Astrocyte (in vitro differentiated cells and primary cell): Measurements from ENCODE around the gene VGLL3. TPM values are rescaled to one million over a fixed set of nuclear protein-coding genes. Genes with fewer than 3 reads are reported as not detected.
"Not testable (repeated sequence)": the region's sequence is repeated elsewhere in the genome, so short reads cannot be mapped to it uniquely, and the experiment has no call there.

ENCODE experiments used
- DNase-seq: peaks from one replicate; pipeline ENCODE4 v3.0.0-alpha.2; 2010; ENCODE audit warnings: low read depth
- FAIRE-seq: peaks from 2 replicates; lab custom pipeline; 2011; peaks lifted over from hg19 to GRCh38; lab: Jason Lieb, UNC
- H2AFZ ChIP-seq: 2 replicates; pipeline ENCODE4 v1.6.0; 2012; ENCODE audit warnings: low read depth, low read length, inconsistent platforms
- H3K27ac ChIP-seq: 2 replicates; pipeline ENCODE4 v1.5.1; 2011; ENCODE audit warnings: low read depth, low read length, inconsistent platforms
- H3K27me3 ChIP-seq: 2 replicates; pipeline ENCODE4 v1.6.0; 2011; ENCODE audit warnings: low read length, inconsistent platforms; ENCODE audit not compliant: insufficient read depth
- H3K36me3 ChIP-seq: 2 replicates; pipeline ENCODE4 v1.5.1; 2011; ENCODE audit warnings: low read length, inconsistent platforms; ENCODE audit not compliant: insufficient read depth
- H3K4me1 ChIP-seq: 2 replicates; pipeline ENCODE4 v1.5.1; 2011; ENCODE audit warnings: low read length, inconsistent platforms; ENCODE audit not compliant: insufficient read depth
- H3K4me2 ChIP-seq: 2 replicates; pipeline ENCODE4 v1.6.0; 2012; ENCODE audit warnings: low read length, inconsistent platforms
- H3K4me3 ChIP-seq: 2 replicates; pipeline ENCODE4 v1.5.1; 2011; ENCODE audit warnings: low read depth, mild to moderate bottlenecking, low read length, inconsistent platforms; ENCODE audit not compliant: insufficient read depth
- H3K79me2 ChIP-seq: 2 replicates; pipeline ENCODE4 v1.6.0; 2012; ENCODE audit warnings: mild to moderate bottlenecking, low read length, inconsistent platforms; ENCODE audit not compliant: insufficient read depth
- H3K9ac ChIP-seq: 2 replicates; pipeline ENCODE4 v1.6.0; 2012; ENCODE audit warnings: mild to moderate bottlenecking, low read length, inconsistent platforms
- H3K9me3 ChIP-seq: 2 replicates; pipeline ENCODE4 v1.5.1; 2012; ENCODE audit warnings: low read depth, mild to moderate bottlenecking, low read length, inconsistent platforms; ENCODE audit not compliant: insufficient read depth
- H4K20me1 ChIP-seq: 2 replicates; pipeline ENCODE4 v1.6.0; 2012; ENCODE audit warnings: low read length, inconsistent platforms; ENCODE audit not compliant: insufficient read depth
- H3K27ac Mint-ChIP-seq: one replicate; pipeline ENCODE4 v1.8.0; 2021; ENCODE audit warnings: mild to moderate bottlenecking, mixed read lengths; ENCODE audit not compliant: unreplicated experiment
- H3K27me3 Mint-ChIP-seq: one replicate; pipeline ENCODE4 v1.8.0; 2021; ENCODE audit warnings: low read depth, mixed read lengths; ENCODE audit not compliant: unreplicated experiment
- H3K36me3 Mint-ChIP-seq: one replicate; pipeline ENCODE4 v1.8.0; 2021; ENCODE audit warnings: low read depth, mixed read lengths; ENCODE audit not compliant: unreplicated experiment
- H3K4me1 Mint-ChIP-seq: one replicate; pipeline ENCODE4 v1.8.0; 2021; ENCODE audit warnings: low read depth, mixed read lengths; ENCODE audit not compliant: unreplicated experiment
- H3K4me3 Mint-ChIP-seq: one replicate; pipeline ENCODE4 v1.8.0; 2021; ENCODE audit warnings: mild to moderate bottlenecking, moderate library complexity, mixed read lengths; ENCODE audit not compliant: unreplicated experiment
- H3K9me3 Mint-ChIP-seq: one replicate; pipeline ENCODE4 v1.8.0; 2021; ENCODE audit warnings: mild to moderate bottlenecking, mixed read lengths; ENCODE audit not compliant: unreplicated experiment
- CTCF ChIP-seq: IDR thresholded peaks from 2 replicates; pipeline ENCODE4 v1.5.1; 2011; ENCODE audit warnings: low read depth, mild to moderate bottlenecking, inconsistent platforms, low read length, moderate library complexity; ENCODE audit not compliant: insufficient read depth
- EZH2 ChIP-seq: IDR thresholded peaks from 2 replicates; pipeline ENCODE4 v1.6.1; 2012; ENCODE audit warnings: mild to moderate bottlenecking, low read length, inconsistent platforms; ENCODE audit not compliant: insufficient read depth
- total RNA-seq: library from RNA; stranded (reverse); gene quantifications from 2 replicates; pipeline ENCODE4 v1.2.1, GENCODE V29; 2021

VGLL3 gene
- total RNA-seq, 1 donor from 2014 or later = 63.7 TPM

- peak; percentile 81 for FAIRE-seq
- Histone ChIP-seq H3K27ac (no peak overlapping the region), H3K4me3 (no peak overlapping the region), H3K9me3 (no peaks in the 10 kb centered on the region), H2AFZ (no peak overlapping the region), H3K36me3 (peaks cover 34% of the 10 kb centered on the region), H3K79me2 (peaks cover 92% of the 10 kb centered on the region), H3K9ac (no peak overlapping the region), H4K20me1 (no peaks in the 10 kb centered on the region), H3K4me1 (peaks cover 21% of the 10 kb centered on the region), H3K4me2 (peak overlapping the region; percentile 2), H3K27me3 (no peaks in the 10 kb centered on the region)
- Mint-ChIP-seq H3K4me1 (peaks cover 31% of the 10 kb centered on the region), H3K36me3 (peaks cover 8% of the 10 kb centered on the region), H3K27me3 (no peaks in the 10 kb centered on the region), H3K9me3 (no peaks in the 10 kb centered on the region), H3K4me3 (no peak overlapping the region), H3K27ac (peak overlapping the region; percentile 78)
- peak; percentile 44 for DNase-seq
- TF ChIP-seq CTCF = no peak
- no peak for TF ChIP-seq EZH2
Observed at GRCh38 chr3:86978111-86978551, 12.8 kb downstream of the VGLL3 start.

- no peak overlapping the region for H3K4me3 ChIP-seq
- no peaks in the 10 kb centered on the region for H3K9me3 ChIP-seq
- Mint-ChIP-seq H3K36me3 (peaks cover 10% of the 10 kb centered on the region), H3K4me1 (peaks cover 26% of the 10 kb centered on the region), H3K27ac (no peak overlapping the region), H3K27me3 (no peaks in the 10 kb centered on the region), H3K9me3 (no peaks in the 10 kb centered on the region), H3K4me3 (no peak overlapping the region)
- DNase-seq (no peak), FAIRE-seq (no peak)
- peaks cover 2% of the 10 kb centered on the region for H4K20me1 ChIP-seq
- no peak overlapping the region for H3K27ac ChIP-seq
- H3K36me3 ChIP-seq = peaks cover 40% of the 10 kb centered on the region
- H3K9ac ChIP-seq = no peak overlapping the region
- H3K79me2 ChIP-seq = peaks cover 92% of the 10 kb centered on the region
- no peaks in the 10 kb centered on the region for H3K27me3 ChIP-seq
- peaks cover 18% of the 10 kb centered on the region for H3K4me1 ChIP-seq
- H2AFZ ChIP-seq = no peak overlapping the region
- TF ChIP-seq CTCF (no peak), EZH2 (no peak)
- no peak overlapping the region for H3K4me2 ChIP-seq
Observed at GRCh38 chr3:86976219-86976618, 14.7 kb downstream of the VGLL3 start.

- peaks cover 44% of the 10 kb centered on the region for H3K36me3 ChIP-seq
- H2AFZ ChIP-seq, H3K9me3 ChIP-seq, FAIRE-seq, H3K9me3 Mint-ChIP-seq, H3K9ac ChIP-seq, DNase-seq, H3K4me2 ChIP-seq, H3K27ac Mint-ChIP-seq, H3K27me3 ChIP-seq, H3K27me3 Mint-ChIP-seq, H3K4me3 Mint-ChIP-seq, H3K4me3 ChIP-seq: not testable (repeated sequence)
- H3K36me3 Mint-ChIP-seq = peaks cover 19% of the 10 kb centered on the region
- H3K79me2 ChIP-seq = peaks cover 92% of the 10 kb centered on the region
- peaks cover 28% of the 10 kb centered on the region for H3K4me1 Mint-ChIP-seq
- peaks cover 18% of the 10 kb centered on the region for H3K4me1 ChIP-seq
- peaks cover 17% of the 10 kb centered on the region for H4K20me1 ChIP-seq
- peak overlapping the region; percentile 65 for H3K27ac ChIP-seq
Observed at GRCh38 chr3:86974177-86974576, 16.8 kb downstream of the VGLL3 start.
